Measurements from ENCODE around the gene KIF1A.

The KIF1A gene

GRCh38 chr2:240719676-240720545, 100.1 kb downstream of the KIF1A start:
- H3K27ac ChIP-seq (replicated peaks), result no peak overlapping the region
- no peak overlapping the region for H3K4me3 ChIP-seq (replicated peaks; ENCODE audit: insufficient read depth, low read length)
- no peaks in the 10 kb centered on the region for H3K27me3 ChIP-seq (ENCODE audit: insufficient read depth, poor library complexity, severe bottlenecking)
- TF ChIP-seq REST (IDR thresholded peaks at IDR 0.05; ENCODE audit: insufficient replicate concordance, low read depth) (no peak), GABPA (IDR thresholded peaks at IDR 0.05; ENCODE audit: low read depth) (no peak), POLR2AphosphoS5 (IDR thresholded peaks at IDR 0.05; ENCODE audit: low read depth) (no peak), CTCF (IDR thresholded peaks at IDR 0.05; ENCODE audit: insufficient read depth, low read length) (no peak), SPI1 (IDR thresholded peaks at IDR 0.05; ENCODE audit: borderline replicate concordance, low read depth) (no peak)
- no peak for DNase-seq (ENCODE audit: low read depth in 1 of 2, low spot score in 1 of 2)

- TF ChIP-seq SPI1 (IDR thresholded peaks at IDR 0.05; ENCODE audit: borderline replicate concordance, low read depth) (no peak), CTCF (IDR thresholded peaks at IDR 0.05; ENCODE audit: insufficient read depth, low read length) (no peak), POLR2AphosphoS5 (IDR thresholded peaks at IDR 0.05; ENCODE audit: low read depth) (no peak), GABPA (IDR thresholded peaks at IDR 0.05; ENCODE audit: low read depth) (no peak), REST (IDR thresholded peaks at IDR 0.05; ENCODE audit: insufficient replicate concordance, low read depth) (no peak)
- no peak overlapping the region for H3K4me3 ChIP-seq (replicated peaks; ENCODE audit: insufficient read depth, low read length)
- no peaks in the 10 kb centered on the region for H3K27me3 ChIP-seq (ENCODE audit: insufficient read depth, poor library complexity, severe bottlenecking)
- no peak for DNase-seq (ENCODE audit: low read depth in 1 of 2, low spot score in 1 of 2)
- no peak overlapping the region for H3K27ac ChIP-seq (replicated peaks)
These were observed 101.0 kb downstream of the KIF1A start for GRCh38 chr2:240718896-240719490.

- no peak overlapping the region for H3K4me3 ChIP-seq (replicated peaks; ENCODE audit: insufficient read depth, low read length)
- no peak overlapping the region for H3K27ac ChIP-seq (replicated peaks)
- DNase-seq (ENCODE audit: low read depth in 1 of 2, low spot score in 1 of 2), result no peak
- H3K27me3 ChIP-seq (ENCODE audit: insufficient read depth, poor library complexity, severe bottlenecking), result no peaks in the 10 kb centered on the region
- TF ChIP-seq POLR2AphosphoS5 (IDR thresholded peaks at IDR 0.05; ENCODE audit: low read depth) (no peak), CTCF (IDR thresholded peaks at IDR 0.05; ENCODE audit: insufficient read depth, low read length) (no peak), REST (IDR thresholded peaks at IDR 0.05; ENCODE audit: insufficient replicate concordance, low read depth) (no peak)
These were observed 102.1 kb downstream of the KIF1A start for GRCh38 chr2:240717681-240718581.

Data from HL-60 (cell line).